HG02884 (cell line): Measurements from ENCODE around the gene COX7A2L.
"Not testable (repeated sequence)": the region's sequence is repeated elsewhere in the genome, so short reads cannot be mapped to it uniquely, and the experiment has no call there.

ENCODE experiments used
- ATAC-seq: cut with Tn5 transposase; IDR thresholded peaks from one replicate; pipeline ENCODE4 v1.9.1; 2021; ENCODE audit warnings: mild to moderate bottlenecking, moderate library complexity; ENCODE audit not compliant: unreplicated experiment

COX7A2L gene

GRCh38 chr2:42368817-42369531, 8.0 kb upstream of the COX7A2L start:
- ATAC-seq: no peak

GRCh38 chr2:42367835-42368234, 6.8 kb upstream of the COX7A2L start:
- no peak for ATAC-seq

GRCh38 chr2:42366411-42366810, 5.4 kb upstream of the COX7A2L start:
- ATAC-seq: no peak

GRCh38 chr2:42364658-42365057, 3.6 kb upstream of the COX7A2L start:
- ATAC-seq: no peak

DNA sequence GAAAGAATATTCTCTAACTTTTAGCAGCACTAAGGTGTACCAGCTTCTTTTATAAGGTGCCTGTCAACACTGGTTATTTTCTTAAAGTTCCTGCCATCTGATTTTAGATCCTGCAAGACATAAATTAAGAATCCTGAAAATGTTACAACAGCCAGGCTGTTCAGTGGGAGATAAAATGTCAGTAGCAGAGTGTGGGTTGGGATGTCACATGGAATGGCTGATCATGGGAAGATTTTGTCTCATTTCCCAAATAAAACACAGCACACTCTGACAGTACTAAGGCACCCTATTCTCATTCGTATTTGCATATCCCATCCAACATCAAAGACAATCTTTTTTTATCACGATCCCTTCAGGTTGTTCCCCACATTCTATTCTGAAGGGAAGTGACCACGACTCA, 2.4 kb upstream of the COX7A2L start:
- ATAC-seq: no peak

DNA sequence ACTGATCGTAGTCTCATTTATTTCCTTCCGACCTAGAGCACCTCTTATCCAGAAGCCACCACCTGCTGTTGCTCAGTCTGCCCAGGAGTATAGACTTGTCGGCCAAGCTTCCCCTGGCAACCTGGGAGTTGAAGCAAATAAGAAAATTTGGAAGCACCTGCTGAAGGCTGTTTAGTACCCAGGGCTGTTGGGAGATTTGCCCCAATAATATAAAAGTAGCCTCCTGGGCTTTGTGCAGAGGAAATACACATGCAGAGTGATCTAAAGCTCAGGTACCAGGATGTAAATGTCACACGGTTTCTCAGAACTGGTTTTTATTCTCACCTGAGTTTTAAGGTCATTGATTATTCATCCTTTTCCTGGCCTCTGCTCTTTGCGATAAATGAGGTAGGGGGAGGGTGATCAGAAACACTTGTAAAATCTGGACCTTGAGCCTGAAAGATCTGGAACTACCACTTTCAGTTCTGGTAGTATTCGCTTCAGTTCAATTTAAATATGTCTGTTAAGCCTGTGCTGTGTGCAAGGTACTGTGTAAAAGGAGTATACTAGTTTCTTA, 789 bp upstream of the COX7A2L start:
- ATAC-seq: no peak

- no peak for ATAC-seq
These were observed 526 bp downstream of the COX7A2L start for GRCh38 chr2:42360493-42360889.

- no peak for ATAC-seq
These were observed 993 bp downstream of the COX7A2L start for GRCh38 chr2:42359965-42360483.

DNA sequence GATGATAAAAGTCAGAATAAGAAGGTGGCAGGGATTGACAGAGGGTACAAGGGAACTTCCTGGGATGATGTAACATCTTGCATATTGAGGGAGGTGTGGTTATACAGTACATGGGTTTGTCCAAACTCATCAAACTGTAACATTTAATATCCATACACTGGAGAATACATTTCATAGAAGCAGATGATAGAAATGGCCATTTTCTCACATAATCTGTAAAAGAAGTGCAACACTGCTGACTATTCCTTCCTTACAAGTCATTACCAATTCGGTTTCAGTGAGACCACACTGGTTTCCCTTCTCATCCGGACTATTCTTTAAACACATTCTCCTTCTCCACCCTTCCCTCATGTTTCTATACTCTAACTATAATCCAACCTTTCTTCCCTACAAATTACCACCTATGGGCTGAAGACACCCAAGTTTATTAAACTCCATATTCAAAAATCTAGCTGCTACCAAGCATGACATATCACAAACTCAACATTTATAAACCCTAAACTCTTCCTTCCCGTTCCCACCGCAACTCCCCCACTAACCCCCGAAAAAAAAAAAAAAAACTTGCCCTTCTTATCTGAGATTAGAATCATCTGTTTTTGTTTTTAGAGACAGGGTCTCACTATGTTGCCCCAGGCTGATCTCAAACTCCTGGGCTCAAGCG, 1.6 kb downstream of the COX7A2L start:
- ATAC-seq: no peak

- ATAC-seq: no peak
These were observed 7.1 kb downstream of the COX7A2L start for GRCh38 chr2:42353792-42354429.

DNA sequence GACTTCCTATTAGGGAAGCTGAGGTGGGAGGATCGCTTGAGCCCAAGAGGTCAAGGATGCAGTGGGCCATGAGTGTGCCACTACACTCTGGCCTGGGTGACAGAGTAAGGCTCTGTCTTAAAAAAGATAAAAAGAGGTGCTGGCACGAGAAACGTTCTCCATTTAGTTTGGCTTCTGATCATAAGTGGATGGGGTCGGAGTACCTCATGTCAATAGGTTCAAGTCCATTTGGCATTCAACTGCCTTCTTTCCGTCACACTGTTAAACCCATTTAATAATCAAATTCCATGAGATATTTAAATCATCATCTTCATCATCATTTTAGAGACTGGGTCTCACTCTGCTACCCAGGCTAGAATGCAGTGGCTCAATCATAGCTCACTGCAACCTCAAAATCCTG, 9.2 kb downstream of the COX7A2L start:
- no peak for ATAC-seq

- no peak for ATAC-seq
These were observed 10.5 kb downstream of the COX7A2L start for GRCh38 chr2:42350434-42351063.

DNA sequence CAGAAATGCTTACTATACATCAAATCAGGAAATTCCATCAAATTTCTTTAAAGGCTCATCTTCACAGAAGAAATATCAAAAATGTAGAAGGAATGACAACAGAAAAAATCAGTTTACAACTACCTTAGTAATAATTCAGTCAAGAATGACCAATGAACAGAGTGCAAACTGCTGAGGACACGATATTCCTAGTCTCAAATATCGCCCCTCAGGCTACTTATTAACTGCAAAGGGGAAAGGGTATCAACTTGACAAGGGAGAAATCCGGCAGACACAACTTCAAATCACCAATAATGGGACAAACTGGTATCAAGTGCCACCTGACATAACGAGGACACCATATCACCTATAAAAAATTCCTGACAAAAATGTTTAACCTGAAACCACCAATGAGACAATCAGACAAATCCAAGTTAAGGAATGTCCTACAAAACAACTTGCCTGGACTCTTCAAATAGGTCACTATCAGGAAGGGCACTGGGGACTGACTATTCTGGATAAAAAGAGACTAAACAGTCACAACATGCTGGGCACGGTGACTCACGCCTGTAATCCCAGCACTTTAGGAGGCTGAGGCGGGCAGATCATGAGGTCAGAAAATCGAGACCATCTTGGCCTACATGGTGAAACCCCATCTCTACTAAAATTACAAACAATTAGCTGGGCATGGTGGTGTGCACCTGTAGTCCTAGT, 12.8 kb downstream of the COX7A2L start:
- ATAC-seq: no peak

- not testable (repeated sequence) for ATAC-seq
These were observed 13.5 kb downstream of the COX7A2L start for GRCh38 chr2:42347518-42347917.

- not testable (repeated sequence) for ATAC-seq
These were observed 14.2 kb downstream of the COX7A2L start for GRCh38 chr2:42346856-42347255.

GRCh38 chr2:42345986-42346385, 15.0 kb downstream of the COX7A2L start:
- no peak for ATAC-seq

- ATAC-seq: no peak
These were observed 18.2 kb downstream of the COX7A2L start for GRCh38 chr2:42342795-42343241.

GRCh38 chr2:42342061-42342794, 18.8 kb downstream of the COX7A2L start:
- no peak for ATAC-seq

- ATAC-seq: no peak
These were observed 19.9 kb downstream of the COX7A2L start for GRCh38 chr2:42340938-42341636.
